NOMO-1 treated with DMSO at 0.1 percent for 48 hours (cell line): ENCODE results near the gene TARS3.

Experiments
- DNase-seq: peaks from one replicate; lab custom pipeline; 2025; ENCODE audit not compliant: unreplicated experiment; lab: John Stamatoyannopoulos, UW

Gene TARS3

GRCh38 chr15:101625980-101626379 lies 98.3 kb downstream of the TARS3 start:
- DNase-seq: no peak

GRCh38 chr15:101625184-101625583 lies 99.1 kb downstream of the TARS3 start:
- DNase-seq: peak; percentile 59

GRCh38 chr15:101623367-101624304 lies 100.6 kb downstream of the TARS3 start:
- no peak for DNase-seq

- no peak for DNase-seq
Measured at GRCh38 chr15:101621961-101622360, 102.3 kb downstream of the TARS3 start.

GRCh38 chr15:101620671-101621070 lies 103.6 kb downstream of the TARS3 start:
- peak; percentile 3 for DNase-seq

- no peak for DNase-seq
Measured at GRCh38 chr15:101619615-101619865, 104.7 kb downstream of the TARS3 start.

GRCh38 chr15:101618851-101619614 lies 105.2 kb downstream of the TARS3 start:
- DNase-seq: no peak

- DNase-seq: no peak
Measured at GRCh38 chr15:101618076-101618475, 106.2 kb downstream of the TARS3 start.

- DNase-seq: no peak
Measured at GRCh38 chr15:101617390-101617965, 106.8 kb downstream of the TARS3 start.

- no peak for DNase-seq
Measured at GRCh38 chr15:101615986-101616848, 108.1 kb downstream of the TARS3 start.

- no peak for DNase-seq
Measured at GRCh38 chr15:101615414-101615985, 108.8 kb downstream of the TARS3 start.

- no peak for DNase-seq
Measured at GRCh38 chr15:101614761-101615160, 109.5 kb downstream of the TARS3 start.

GRCh38 chr15:101614001-101614585 lies 110.2 kb downstream of the TARS3 start:
- no peak for DNase-seq

- no peak for DNase-seq
Measured at GRCh38 chr15:101613130-101614000, 110.9 kb downstream of the TARS3 start.

GRCh38 chr15:101612676-101613075 lies 111.6 kb downstream of the TARS3 start:
- DNase-seq: no peak

GRCh38 chr15:101611580-101612299 lies 112.5 kb downstream of the TARS3 start:
- DNase-seq: no peak

- no peak for DNase-seq
Measured at GRCh38 chr15:101611007-101611406, 113.3 kb downstream of the TARS3 start.

- no peak for DNase-seq
Measured at GRCh38 chr15:101610611-101611000, 113.7 kb downstream of the TARS3 start.
